ENCODE measurements around the gene TTC23.

The TTC23 gene

GRCh38 chr15:99249270-99249841 lies at the start of gene TTC23:
TTC23 (minus strand) TSS chr15:99249581; CDS start chr15:99228712, 20,869 bp downstream.
- H3K9me3 ChIP-seq (ENCODE audit: control insufficient read depth in 2 of 2, low read length in 2 of 2): no peaks in the 10 kb centered on the region
- no peaks in the 10 kb centered on the region for H3K36me3 ChIP-seq (ENCODE audit: control insufficient read depth in 2 of 2, insufficient read depth in 2 of 2, low read length in 2 of 2)
- H3K4me3 ChIP-seq (ENCODE audit: low read length in 2 of 2): peak within 1 kb of the TSS; percentile 94 to 95
- H3K27me3 ChIP-seq (ENCODE audit: control insufficient read depth in 1 of 2, insufficient read depth in 2 of 2, low read length in 2 of 2): no peaks in the 10 kb centered on the region
- H3K27ac ChIP-seq (ENCODE audit: low read length): peak within 1 kb of the TSS; percentile 95
- peak within 1 kb of the TSS; percentile 85 to 96 for H3K9ac ChIP-seq (ENCODE audit: low read length in 2 of 2)
- peaks cover 7% of the 10 kb centered on the region for H3K4me1 ChIP-seq (ENCODE audit: control insufficient read depth, insufficient read depth, low read length)

GRCh38 chr15:99296386-99296785 lies 47.0 kb upstream of the TTC23 start:
- no peaks in the 10 kb centered on the region for H3K4me1 ChIP-seq (ENCODE audit: control insufficient read depth, insufficient read depth, low read length)

GRCh38 chr15:99295840-99296239 lies 46.5 kb upstream of the TTC23 start:
- H3K4me1 ChIP-seq (ENCODE audit: control insufficient read depth, insufficient read depth, low read length): no peaks in the 10 kb centered on the region
- H3K9me3 ChIP-seq (ENCODE audit: control insufficient read depth in 2 of 2, low read length in 2 of 2): no peaks in the 10 kb centered on the region
- no peak overlapping the region for H3K4me3 ChIP-seq (ENCODE audit: low read length in 2 of 2)
- no peaks in the 10 kb centered on the region for H3K27me3 ChIP-seq (ENCODE audit: control insufficient read depth in 1 of 2, insufficient read depth in 2 of 2, low read length in 2 of 2)
- H3K9ac ChIP-seq (ENCODE audit: low read length in 2 of 2): no peak overlapping the region
- peaks cover 0 to 2% of the 10 kb centered on the region in 2 donors for H3K36me3 ChIP-seq (ENCODE audit: control insufficient read depth in 2 of 2, insufficient read depth in 2 of 2, low read length in 2 of 2)
- no peak overlapping the region for H3K27ac ChIP-seq (ENCODE audit: low read length)

More at GRCh38 chr15:99296386-99296785, 47.0 kb upstream of the TTC23 start:
- H3K9me3 ChIP-seq (ENCODE audit: control insufficient read depth in 2 of 2, low read length in 2 of 2): no peaks in the 10 kb centered on the region
- peaks cover 0 to 2% of the 10 kb centered on the region in 2 donors for H3K36me3 ChIP-seq (ENCODE audit: control insufficient read depth in 2 of 2, insufficient read depth in 2 of 2, low read length in 2 of 2)
- H3K9ac ChIP-seq (ENCODE audit: low read length in 2 of 2): no peak overlapping the region
- H3K27ac ChIP-seq (ENCODE audit: low read length): no peak overlapping the region
- H3K4me3 ChIP-seq (ENCODE audit: low read length in 2 of 2): no peak overlapping the region
- no peaks in the 10 kb centered on the region for H3K27me3 ChIP-seq (ENCODE audit: control insufficient read depth in 1 of 2, insufficient read depth in 2 of 2, low read length in 2 of 2)

- Histone ChIP-seq H3K4me1 (ENCODE audit: control insufficient read depth, insufficient read depth, low read length) (no peaks in the 10 kb centered on the region), H3K4me3 (ENCODE audit: low read length in 2 of 2) (no peak overlapping the region), H3K27ac (ENCODE audit: low read length) (no peak overlapping the region), H3K9ac (ENCODE audit: low read length in 2 of 2) (no peak overlapping the region), H3K36me3 (ENCODE audit: control insufficient read depth in 2 of 2, insufficient read depth in 2 of 2, low read length in 2 of 2) (peaks cover 0 to 2% of the 10 kb centered on the region in 2 donors), H3K9me3 (ENCODE audit: control insufficient read depth in 2 of 2, low read length in 2 of 2) (no peaks in the 10 kb centered on the region), H3K27me3 (ENCODE audit: control insufficient read depth in 1 of 2, insufficient read depth in 2 of 2, low read length in 2 of 2) (no peaks in the 10 kb centered on the region)
Measured at GRCh38 chr15:99291643-99292042, 42.3 kb upstream of the TTC23 start.

- no peaks in the 10 kb centered on the region for H3K27me3 ChIP-seq (ENCODE audit: control insufficient read depth in 1 of 2, insufficient read depth in 2 of 2, low read length in 2 of 2)
- H3K27ac ChIP-seq (ENCODE audit: low read length): no peak overlapping the region
- no peak overlapping the region for H3K4me3 ChIP-seq (ENCODE audit: low read length in 2 of 2)
- H3K9me3 ChIP-seq (ENCODE audit: control insufficient read depth in 2 of 2, low read length in 2 of 2): no peaks in the 10 kb centered on the region
- peaks cover 0 to 3% of the 10 kb centered on the region in 2 donors for H3K36me3 ChIP-seq (ENCODE audit: control insufficient read depth in 2 of 2, insufficient read depth in 2 of 2, low read length in 2 of 2)
- H3K4me1 ChIP-seq (ENCODE audit: control insufficient read depth, insufficient read depth, low read length): no peaks in the 10 kb centered on the region
- no peak overlapping the region for H3K9ac ChIP-seq (ENCODE audit: low read length in 2 of 2)
Measured at GRCh38 chr15:99283717-99284116, 34.3 kb upstream of the TTC23 start.

- Histone ChIP-seq H3K27ac (ENCODE audit: low read length) (no peak overlapping the region), H3K9ac (ENCODE audit: low read length in 2 of 2) (no peak overlapping the region), H3K4me3 (ENCODE audit: low read length in 2 of 2) (no peak overlapping the region), H3K36me3 (ENCODE audit: control insufficient read depth in 2 of 2, insufficient read depth in 2 of 2, low read length in 2 of 2) (peaks cover 0 to 3% of the 10 kb centered on the region in 2 donors), H3K27me3 (ENCODE audit: control insufficient read depth in 1 of 2, insufficient read depth in 2 of 2, low read length in 2 of 2) (no peaks in the 10 kb centered on the region), H3K9me3 (ENCODE audit: control insufficient read depth in 2 of 2, low read length in 2 of 2) (no peaks in the 10 kb centered on the region), H3K4me1 (ENCODE audit: control insufficient read depth, insufficient read depth, low read length) (no peaks in the 10 kb centered on the region)
Measured at GRCh38 chr15:99282586-99282985, 33.2 kb upstream of the TTC23 start.

GRCh38 chr15:99282121-99282520 lies 32.7 kb upstream of the TTC23 start:
- Histone ChIP-seq H3K4me3 (ENCODE audit: low read length in 2 of 2) (no peak overlapping the region), H3K9me3 (ENCODE audit: control insufficient read depth in 2 of 2, low read length in 2 of 2) (no peaks in the 10 kb centered on the region), H3K27me3 (ENCODE audit: control insufficient read depth in 1 of 2, insufficient read depth in 2 of 2, low read length in 2 of 2) (no peaks in the 10 kb centered on the region), H3K36me3 (ENCODE audit: control insufficient read depth in 2 of 2, insufficient read depth in 2 of 2, low read length in 2 of 2) (peaks cover 0 to 3% of the 10 kb centered on the region in 2 donors), H3K27ac (ENCODE audit: low read length) (no peak overlapping the region), H3K9ac (ENCODE audit: low read length in 2 of 2) (no peak overlapping the region), H3K4me1 (ENCODE audit: control insufficient read depth, insufficient read depth, low read length) (no peaks in the 10 kb centered on the region)

GRCh38 chr15:99279827-99280226 lies 30.4 kb upstream of the TTC23 start:
- Histone ChIP-seq H3K9me3 (ENCODE audit: control insufficient read depth in 2 of 2, low read length in 2 of 2) (no peaks in the 10 kb centered on the region), H3K27me3 (ENCODE audit: control insufficient read depth in 1 of 2, insufficient read depth in 2 of 2, low read length in 2 of 2) (no peaks in the 10 kb centered on the region), H3K4me3 (ENCODE audit: low read length in 2 of 2) (no peak overlapping the region), H3K9ac (ENCODE audit: low read length in 2 of 2) (no peak overlapping the region), H3K27ac (ENCODE audit: low read length) (no peak overlapping the region), H3K4me1 (ENCODE audit: control insufficient read depth, insufficient read depth, low read length) (no peaks in the 10 kb centered on the region), H3K36me3 (ENCODE audit: control insufficient read depth in 2 of 2, insufficient read depth in 2 of 2, low read length in 2 of 2) (peaks cover 0 to 3% of the 10 kb centered on the region in 2 donors)

GRCh38 chr15:99279290-99279689 lies 29.9 kb upstream of the TTC23 start:
- Histone ChIP-seq H3K9ac (ENCODE audit: low read length in 2 of 2) (no peak overlapping the region), H3K9me3 (ENCODE audit: control insufficient read depth in 2 of 2, low read length in 2 of 2) (no peaks in the 10 kb centered on the region), H3K27ac (ENCODE audit: low read length) (no peak overlapping the region), H3K27me3 (ENCODE audit: control insufficient read depth in 1 of 2, insufficient read depth in 2 of 2, low read length in 2 of 2) (no peaks in the 10 kb centered on the region), H3K4me3 (ENCODE audit: low read length in 2 of 2) (no peak overlapping the region), H3K4me1 (ENCODE audit: control insufficient read depth, insufficient read depth, low read length) (no peaks in the 10 kb centered on the region), H3K36me3 (ENCODE audit: control insufficient read depth in 2 of 2, insufficient read depth in 2 of 2, low read length in 2 of 2) (peaks cover 0 to 3% of the 10 kb centered on the region in 2 donors)

GRCh38 chr15:99275525-99276128 lies 26.2 kb upstream of the TTC23 start:
- H3K4me1 ChIP-seq (ENCODE audit: control insufficient read depth, insufficient read depth, low read length): no peaks in the 10 kb centered on the region
- H3K9ac ChIP-seq (ENCODE audit: low read length in 2 of 2): no peak overlapping the region
- no peak overlapping the region for H3K27ac ChIP-seq (ENCODE audit: low read length)
- H3K36me3 ChIP-seq (ENCODE audit: control insufficient read depth in 2 of 2, insufficient read depth in 2 of 2, low read length in 2 of 2): peaks cover 0 to 3% of the 10 kb centered on the region in 2 donors
- H3K27me3 ChIP-seq (ENCODE audit: control insufficient read depth in 1 of 2, insufficient read depth in 2 of 2, low read length in 2 of 2): no peaks in the 10 kb centered on the region
- H3K4me3 ChIP-seq (ENCODE audit: low read length in 2 of 2): no peak overlapping the region
- no peaks in the 10 kb centered on the region for H3K9me3 ChIP-seq (ENCODE audit: control insufficient read depth in 2 of 2, low read length in 2 of 2)

- Histone ChIP-seq H3K9ac (ENCODE audit: low read length in 2 of 2) (no peak overlapping the region), H3K27me3 (ENCODE audit: control insufficient read depth in 1 of 2, insufficient read depth in 2 of 2, low read length in 2 of 2) (no peaks in the 10 kb centered on the region), H3K4me3 (ENCODE audit: low read length in 2 of 2) (no peak overlapping the region), H3K36me3 (ENCODE audit: control insufficient read depth in 2 of 2, insufficient read depth in 2 of 2, low read length in 2 of 2) (peaks cover 0 to 3% of the 10 kb centered on the region in 2 donors), H3K4me1 (ENCODE audit: control insufficient read depth, insufficient read depth, low read length) (no peaks in the 10 kb centered on the region), H3K9me3 (ENCODE audit: control insufficient read depth in 2 of 2, low read length in 2 of 2) (no peaks in the 10 kb centered on the region), H3K27ac (ENCODE audit: low read length) (no peak overlapping the region)
Measured at GRCh38 chr15:99275061-99275460, 25.7 kb upstream of the TTC23 start.

Measured in stomach smooth muscle (tissue), 2 donors.